Forelimb muscle (tissue), 1 donor: ENCODE measurements around the gene CCK. TPM values are rescaled to one million over a fixed set of nuclear protein-coding genes. Genes with fewer than 3 reads are reported as not detected.
"Not testable (repeated sequence)": the region's sequence is repeated elsewhere in the genome, so short reads cannot be mapped to it uniquely, and the experiment has no call there.

ENCODE experiments used
- DNase-seq: peaks from one replicate; pipeline ENCODE4 v3.0.0-alpha.2; 2013; ENCODE audit warnings: low read depth
- polyA plus RNA-seq: library from polyadenylated mRNA; unstranded; fragments of 120-200 nt; gene quantifications from one replicate; pipeline ENCODE4 v1.2.1, GENCODE V29; 2013; ENCODE audit not compliant: insufficient read length

CCK gene
- 5.9 TPM for polyA plus RNA-seq

- DNase-seq, result no peak
Measured at GRCh38 chr3:42266085-42266484, at the start of gene CCK. CCK (minus strand) TSS chr3:42266185; CDS start chr3:42263630, 2,555 bp downstream.

GRCh38 chr3:42314411-42314810, 48.4 kb upstream of the CCK start:
- no peak for DNase-seq

GRCh38 chr3:42308651-42309050, 42.7 kb upstream of the CCK start:
- DNase-seq, result no peak

GRCh38 chr3:42306499-42306898, 40.5 kb upstream of the CCK start:
- no peak for DNase-seq

GRCh38 chr3:42302924-42303634, 37.1 kb upstream of the CCK start:
- no peak for DNase-seq

- no peak for DNase-seq
Measured at GRCh38 chr3:42301446-42302175, 35.6 kb upstream of the CCK start.

- DNase-seq, result no peak
Measured at GRCh38 chr3:42300778-42301177, 34.8 kb upstream of the CCK start.

- peak; percentile 20 for DNase-seq
Measured at GRCh38 chr3:42300013-42300412, 34.0 kb upstream of the CCK start.

GRCh38 chr3:42298259-42298658, 32.3 kb upstream of the CCK start:
- DNase-seq, result no peak

- no peak for DNase-seq
Measured at GRCh38 chr3:42292009-42292408, 26.0 kb upstream of the CCK start.

- DNase-seq, result no peak
Measured at GRCh38 chr3:42290966-42291714, 25.2 kb upstream of the CCK start.

GRCh38 chr3:42289026-42289425, 23.0 kb upstream of the CCK start:
- no peak for DNase-seq

- no peak for DNase-seq
Measured at GRCh38 chr3:42288385-42288784, 22.4 kb upstream of the CCK start.

GRCh38 chr3:42287423-42287822, 21.4 kb upstream of the CCK start:
- not testable (repeated sequence) for DNase-seq

- DNase-seq, result no peak
Measured at GRCh38 chr3:42277676-42278075, 11.7 kb upstream of the CCK start.

GRCh38 chr3:42276141-42277132, 10.5 kb upstream of the CCK start:
- no peak for DNase-seq

GRCh38 chr3:42275217-42275616, 9.2 kb upstream of the CCK start:
- DNase-seq, result no peak

GRCh38 chr3:42274266-42274665, 8.3 kb upstream of the CCK start:
- no peak for DNase-seq

- DNase-seq, result no peak
Measured at GRCh38 chr3:42273361-42273760, 7.4 kb upstream of the CCK start.

- DNase-seq, result no peak
Measured at GRCh38 chr3:42271786-42272185, 5.8 kb upstream of the CCK start.

GRCh38 chr3:42270561-42270960, 4.6 kb upstream of the CCK start:
- DNase-seq, result no peak
